ENCODE measurements around the gene RFNG.

Gene RFNG

DNA sequence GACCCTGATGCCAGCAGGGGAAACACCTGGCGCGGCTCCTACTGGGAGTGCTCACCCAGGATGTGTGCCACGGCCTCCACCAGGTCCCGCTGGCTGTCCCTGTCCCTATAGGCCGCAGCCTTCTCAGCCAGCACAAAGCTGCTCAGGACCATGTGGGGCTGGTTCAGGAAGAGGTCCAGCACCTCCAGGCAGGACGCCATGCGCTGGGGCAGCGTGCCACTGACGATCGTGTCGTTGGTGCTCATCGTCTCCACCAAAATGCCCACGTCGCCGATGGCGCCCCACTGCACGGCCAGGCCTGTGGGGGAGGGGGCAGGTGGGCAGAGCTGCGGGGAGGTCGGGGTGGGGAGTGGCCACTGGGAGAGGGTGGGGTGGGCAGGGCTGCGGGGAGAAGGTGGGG lies 29.9 kb upstream of the RFNG start:
- TF ChIP-seq, protein P1, sequence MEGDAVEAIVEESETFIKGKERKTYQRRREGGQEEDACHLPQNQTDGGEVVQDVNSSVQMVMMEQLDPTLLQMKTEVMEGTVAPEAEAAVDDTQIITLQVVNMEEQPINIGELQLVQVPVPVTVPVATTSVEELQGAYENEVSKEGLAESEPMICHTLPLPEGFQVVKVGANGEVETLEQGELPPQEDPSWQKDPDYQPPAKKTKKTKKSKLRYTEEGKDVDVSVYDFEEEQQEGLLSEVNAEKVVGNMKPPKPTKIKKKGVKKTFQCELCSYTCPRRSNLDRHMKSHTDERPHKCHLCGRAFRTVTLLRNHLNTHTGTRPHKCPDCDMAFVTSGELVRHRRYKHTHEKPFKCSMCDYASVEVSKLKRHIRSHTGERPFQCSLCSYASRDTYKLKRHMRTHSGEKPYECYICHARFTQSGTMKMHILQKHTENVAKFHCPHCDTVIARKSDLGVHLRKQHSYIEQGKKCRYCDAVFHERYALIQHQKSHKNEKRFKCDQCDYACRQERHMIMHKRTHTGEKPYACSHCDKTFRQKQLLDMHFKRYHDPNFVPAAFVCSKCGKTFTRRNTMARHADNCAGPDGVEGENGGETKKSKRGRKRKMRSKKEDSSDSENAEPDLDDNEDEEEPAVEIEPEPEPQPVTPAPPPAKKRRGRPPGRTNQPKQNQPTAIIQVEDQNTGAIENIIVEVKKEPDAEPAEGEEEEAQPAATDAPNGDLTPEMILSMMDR (IDR thresholded peaks at IDR 0.05; ENCODE audit: extremely low read depth, insufficient read depth, missing control alignments): no peak
- no peak for DNase-seq (ENCODE audit: low spot score)
- in situ Hi-C loops (cut with MboI; ENCODE audit: low pct_unique_long_range_greater_than_20kb, low sequenced_read_pairs, unreplicated experiment): no loop called here

DNA sequence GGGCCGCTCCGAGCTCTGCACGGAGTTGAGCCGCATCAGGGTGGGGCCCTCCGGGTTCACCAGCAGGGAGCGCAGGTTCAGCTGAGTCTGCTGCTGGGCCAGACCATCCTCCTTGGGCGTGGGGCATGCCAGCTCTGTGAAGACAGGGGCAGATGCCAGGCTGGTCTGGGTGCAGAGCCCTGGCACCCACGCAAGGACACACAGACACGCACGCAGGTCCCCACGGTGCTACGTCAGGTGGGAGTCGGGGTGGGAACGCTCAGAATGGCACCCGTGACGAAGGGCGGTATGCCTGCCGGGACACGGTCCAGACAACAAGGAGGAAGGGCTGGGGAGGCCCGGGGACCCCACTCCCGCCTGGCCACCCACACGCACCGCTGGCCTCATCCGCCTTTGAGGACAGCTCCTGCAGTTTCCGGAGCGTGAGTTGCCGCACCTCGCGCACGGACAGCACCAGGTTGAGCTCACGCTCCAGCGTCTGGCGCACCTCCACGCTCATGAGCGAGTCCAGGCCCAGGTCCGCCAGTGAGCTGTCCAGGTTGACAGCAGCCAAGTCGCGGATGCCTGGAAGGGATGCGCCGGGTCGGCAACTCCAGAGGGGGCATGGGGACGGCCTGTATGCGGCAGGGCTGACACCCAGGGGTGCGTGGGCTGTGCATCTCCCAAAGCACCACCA lies 29.3 kb upstream of the RFNG start:
- TF ChIP-seq, protein P1 (IDR thresholded peaks at IDR 0.05; ENCODE audit: extremely low read depth, insufficient read depth, missing control alignments): no peak
- in situ Hi-C loops (cut with MboI; ENCODE audit: low pct_unique_long_range_greater_than_20kb, low sequenced_read_pairs, unreplicated experiment): no loop called here

GRCh38 chr17:82080048-82080788 lies 28.6 kb upstream of the RFNG start:
- in situ Hi-C loops (cut with MboI; ENCODE audit: low pct_unique_long_range_greater_than_20kb, low sequenced_read_pairs, unreplicated experiment): no loop called here
- DNase-seq (ENCODE audit: low spot score): no peak
- TF ChIP-seq, protein P1 (IDR thresholded peaks at IDR 0.05; ENCODE audit: extremely low read depth, insufficient read depth, missing control alignments): no peak

More for the DNA sequence above, 29.3 kb upstream of the RFNG start:
- DNase-seq (ENCODE audit: low spot score): no peak

DNA sequence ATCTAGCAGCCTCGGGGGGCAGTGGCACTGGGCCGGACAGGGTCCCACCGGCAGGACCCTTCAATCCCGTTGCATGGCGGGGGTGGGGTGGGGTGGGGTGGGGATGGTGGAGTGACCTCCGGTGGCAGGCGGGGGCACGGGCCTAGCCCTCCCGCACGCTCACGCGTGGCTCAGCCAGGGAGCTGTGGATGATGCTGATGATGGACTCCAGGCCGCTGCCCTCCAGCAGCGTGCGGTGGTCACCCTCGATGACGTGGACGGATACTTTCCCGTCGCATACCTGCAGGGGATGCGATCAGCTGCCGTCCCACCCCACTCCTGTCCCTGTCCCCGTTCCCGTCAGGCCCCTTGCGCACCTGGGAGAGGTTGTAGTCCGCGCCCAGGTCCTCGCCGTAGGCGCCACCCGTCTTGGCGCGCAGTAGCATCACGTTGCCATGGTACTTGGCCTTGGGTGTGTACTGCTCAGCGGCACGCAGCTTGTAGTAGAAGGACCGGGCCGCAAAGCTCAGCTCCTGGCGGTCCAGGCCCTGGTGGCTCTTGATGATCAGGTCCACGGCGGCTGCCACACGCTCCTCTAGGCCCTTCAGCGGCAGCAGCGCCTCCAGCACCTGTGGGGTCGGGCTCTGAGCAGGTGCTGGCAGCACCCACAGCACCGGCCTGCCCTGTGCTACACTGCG lies 27.5 kb upstream of the RFNG start:
- in situ Hi-C loops (cut with MboI; ENCODE audit: low pct_unique_long_range_greater_than_20kb, low sequenced_read_pairs, unreplicated experiment): no loop called here
- no peak for DNase-seq (ENCODE audit: low spot score)
- TF ChIP-seq, protein P1 (IDR thresholded peaks at IDR 0.05; ENCODE audit: extremely low read depth, insufficient read depth, missing control alignments): no peak

DNA sequence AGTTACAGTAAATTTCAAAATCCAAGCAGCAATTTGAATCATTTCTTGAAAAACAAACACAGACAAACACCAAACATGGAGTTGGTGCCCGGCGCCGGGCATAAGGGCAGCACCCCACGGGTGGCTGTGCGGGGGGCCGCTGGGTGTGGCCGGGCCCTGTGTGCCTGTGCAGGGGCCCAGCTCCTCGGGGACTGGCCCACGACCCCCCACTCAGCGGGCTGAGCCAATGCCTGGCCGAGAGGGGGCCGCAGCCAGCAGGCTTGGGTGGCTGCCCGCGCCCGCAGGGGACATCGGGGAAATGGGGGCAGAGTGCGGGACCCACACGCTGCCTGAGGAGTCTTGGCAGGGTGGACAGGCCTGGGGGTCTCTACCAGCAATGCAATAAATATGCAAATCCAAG lies 26.8 kb upstream of the RFNG start:
- DNase-seq (ENCODE audit: low spot score): no peak
- in situ Hi-C loops (cut with MboI; ENCODE audit: low pct_unique_long_range_greater_than_20kb, low sequenced_read_pairs, unreplicated experiment): no loop called here
- TF ChIP-seq, protein P1 (IDR thresholded peaks at IDR 0.05; ENCODE audit: extremely low read depth, insufficient read depth, missing control alignments): no peak

- no peak for DNase-seq (ENCODE audit: low spot score)
- TF ChIP-seq, protein P1 (IDR thresholded peaks at IDR 0.05; ENCODE audit: extremely low read depth, insufficient read depth, missing control alignments): no peak
- in situ Hi-C loops (cut with MboI; ENCODE audit: low pct_unique_long_range_greater_than_20kb, low sequenced_read_pairs, unreplicated experiment): no loop called here
Observed at GRCh38 chr17:82077617-82078358, 26.2 kb upstream of the RFNG start.
